Cerebellar nuclear complex (tissue), 1 donor: ENCODE measurements around the gene REG1A.

Source experiments
- DNase-seq, 2 experiments: peaks; one replicate each; lab custom pipeline; 2025; lab: John Stamatoyannopoulos, UW

Gene REG1A

GRCh38 chr2:79120194-79120713 lies at the start of gene REG1A:
Gene REG1A (plus strand): TSS chr2:79120488. CDS start chr2:79120862, 374 bp downstream.
- no peak for DNase-seq

GRCh38 chr2:79071078-79071477 lies 49.2 kb upstream of the REG1A start:
- no peak for DNase-seq

GRCh38 chr2:79082987-79083386 lies 37.3 kb upstream of the REG1A start:
- DNase-seq = no peak

GRCh38 chr2:79083597-79084251 lies 36.6 kb upstream of the REG1A start:
- no peak for DNase-seq

GRCh38 chr2:79084495-79085135 lies 35.7 kb upstream of the REG1A start:
- no peak for DNase-seq

- no peak for DNase-seq
Measured at GRCh38 chr2:79085382-79085781, 34.9 kb upstream of the REG1A start.

GRCh38 chr2:79086255-79086654 lies 34.0 kb upstream of the REG1A start:
- DNase-seq = no peak

- DNase-seq = no peak
Measured at GRCh38 chr2:79087785-79088364, 32.4 kb upstream of the REG1A start, which contains the start of gene REG1B. Gene REG1B (minus strand): TSS chr2:79087993. CDS start chr2:79087612, 381 bp downstream.

GRCh38 chr2:79090693-79091092 lies 29.6 kb upstream of the REG1A start:
- DNase-seq = no peak

GRCh38 chr2:79097843-79098242 lies 22.4 kb upstream of the REG1A start:
- DNase-seq = no peak

GRCh38 chr2:79099140-79099686 lies 21.1 kb upstream of the REG1A start:
- no peak for DNase-seq

- no peak for DNase-seq
Measured at GRCh38 chr2:79100285-79100684, 20.0 kb upstream of the REG1A start.

GRCh38 chr2:79101024-79101423 lies 19.3 kb upstream of the REG1A start:
- no peak for DNase-seq

GRCh38 chr2:79103214-79103613 lies 17.1 kb upstream of the REG1A start:
- no peak for DNase-seq

GRCh38 chr2:79105259-79105658 lies 15.0 kb upstream of the REG1A start:
- no peak for DNase-seq

- no peak for DNase-seq
Measured at GRCh38 chr2:79112269-79112668, 8.0 kb upstream of the REG1A start.

GRCh38 chr2:79114797-79115494 lies 5.3 kb upstream of the REG1A start:
- no peak for DNase-seq

GRCh38 chr2:79116997-79117928 lies 3.0 kb upstream of the REG1A start:
- no peak for DNase-seq

GRCh38 chr2:79122676-79123075 lies 2.4 kb downstream of the REG1A start:
- no peak for DNase-seq

- DNase-seq = no peak
Measured at GRCh38 chr2:79124907-79125720, 4.8 kb downstream of the REG1A start.
